ENCODE data around the gene AKAP13. TPM values are rescaled to one million over a fixed set of nuclear protein-coding genes. Genes with fewer than 3 reads are reported as not detected.
A peak's percentile ranks its signal among the peaks of the same experiment; 100 is the strongest.

Gene AKAP13
- total RNA-seq, 3 donors from 2014 or later: 67.4 to 78.8 (median 77.0) TPM

- no peak for DNase-seq
- H3K4me3 Mint-ChIP-seq: no peak overlapping the region
- H3K27me3 Mint-ChIP-seq (ENCODE audit: low read depth): no peaks in the 10 kb centered on the region
- no peaks in the 10 kb centered on the region for H3K9me3 Mint-ChIP-seq
- H3K36me3 Mint-ChIP-seq (ENCODE audit: insufficient read depth): peaks cover 24% of the 10 kb centered on the region
- no peak for ATAC-seq
- peaks cover 11% of the 10 kb centered on the region for H3K4me1 Mint-ChIP-seq (ENCODE audit: low read depth)
These were observed 229.1 kb downstream of the AKAP13 start for GRCh38 chr15:85609492-85609891.

- Mint-ChIP-seq H3K9me3 (no peaks in the 10 kb centered on the region), H3K4me3 (no peak overlapping the region), H3K4me1 (ENCODE audit: low read depth) (peaks cover 21% of the 10 kb centered on the region), H3K27me3 (ENCODE audit: low read depth) (no peaks in the 10 kb centered on the region), H3K36me3 (ENCODE audit: insufficient read depth) (peaks cover 18% of the 10 kb centered on the region)
- ATAC-seq: peak in 1 of 2 donors; percentile 42
- no peak for DNase-seq
These were observed 231.0 kb downstream of the AKAP13 start for GRCh38 chr15:85611361-85611760.

GRCh38 chr15:85614059-85614458 lies 233.7 kb downstream of the AKAP13 start:
- no peaks in the 10 kb centered on the region for H3K27me3 Mint-ChIP-seq (ENCODE audit: low read depth)
- H3K9me3 Mint-ChIP-seq: no peaks in the 10 kb centered on the region
- H3K4me3 Mint-ChIP-seq: no peak overlapping the region
- peaks cover 26% of the 10 kb centered on the region for H3K4me1 Mint-ChIP-seq (ENCODE audit: low read depth)
- peaks cover 12% of the 10 kb centered on the region for H3K36me3 Mint-ChIP-seq (ENCODE audit: insufficient read depth)
- DNase-seq (no peak), ATAC-seq (no peak)

- H3K27me3 Mint-ChIP-seq (ENCODE audit: low read depth): no peaks in the 10 kb centered on the region
- DNase-seq: peak; percentile 14
- peaks cover 26% of the 10 kb centered on the region for H3K4me1 Mint-ChIP-seq (ENCODE audit: low read depth)
- peaks cover 8% of the 10 kb centered on the region for H3K36me3 Mint-ChIP-seq (ENCODE audit: insufficient read depth)
- ATAC-seq: no peak
- H3K4me3 Mint-ChIP-seq: no peak overlapping the region
- H3K9me3 Mint-ChIP-seq: no peaks in the 10 kb centered on the region
These were observed 235.5 kb downstream of the AKAP13 start for GRCh38 chr15:85615930-85616329.

GRCh38 chr15:85616549-85617110 lies 236.2 kb downstream of the AKAP13 start:
- ATAC-seq: no peak
- no peaks in the 10 kb centered on the region for H3K9me3 Mint-ChIP-seq
- no peaks in the 10 kb centered on the region for H3K27me3 Mint-ChIP-seq (ENCODE audit: low read depth)
- no peak overlapping the region for H3K4me3 Mint-ChIP-seq
- H3K4me1 Mint-ChIP-seq (ENCODE audit: low read depth): peaks cover 23% of the 10 kb centered on the region
- peaks cover 2% of the 10 kb centered on the region for H3K36me3 Mint-ChIP-seq (ENCODE audit: insufficient read depth)
- no peak for DNase-seq

GRCh38 chr15:85618228-85618505 lies 237.8 kb downstream of the AKAP13 start:
- Mint-ChIP-seq H3K4me3 (no peak overlapping the region), H3K36me3 (ENCODE audit: insufficient read depth) (peaks cover 4% of the 10 kb centered on the region), H3K27me3 (ENCODE audit: low read depth) (no peaks in the 10 kb centered on the region), H3K9me3 (no peaks in the 10 kb centered on the region), H3K4me1 (ENCODE audit: low read depth) (peaks cover 34% of the 10 kb centered on the region)
- no peak for DNase-seq
- ATAC-seq: no peak

- Mint-ChIP-seq H3K4me3 (no peak overlapping the region), H3K4me1 (ENCODE audit: low read depth) (peaks cover 42% of the 10 kb centered on the region), H3K9me3 (no peaks in the 10 kb centered on the region), H3K27me3 (ENCODE audit: low read depth) (no peaks in the 10 kb centered on the region), H3K36me3 (ENCODE audit: insufficient read depth) (peaks cover 7% of the 10 kb centered on the region)
- DNase-seq (peak; percentile 62), ATAC-seq (peak; percentile 90 to 98)
These were observed 238.6 kb downstream of the AKAP13 start for GRCh38 chr15:85618956-85619491.

- H3K4me1 Mint-ChIP-seq (ENCODE audit: low read depth): peaks cover 51% of the 10 kb centered on the region
- peak; percentile 8 for DNase-seq
These were observed 239.7 kb downstream of the AKAP13 start for GRCh38 chr15:85619992-85620689.

GRCh38 chr15:85620690-85621049 lies 240.3 kb downstream of the AKAP13 start:
- Mint-ChIP-seq H3K4me1 (ENCODE audit: low read depth) (peaks cover 53% of the 10 kb centered on the region), H3K27me3 (ENCODE audit: low read depth) (no peaks in the 10 kb centered on the region), H3K9me3 (no peaks in the 10 kb centered on the region), H3K4me3 (no peak overlapping the region), H3K36me3 (ENCODE audit: insufficient read depth) (peaks cover 8% of the 10 kb centered on the region)
- no peak for ATAC-seq
- DNase-seq: no peak

More at GRCh38 chr15:85619992-85620689, 239.7 kb downstream of the AKAP13 start:
- Mint-ChIP-seq H3K4me3 (no peak overlapping the region), H3K36me3 (ENCODE audit: insufficient read depth) (peaks cover 7% of the 10 kb centered on the region), H3K27me3 (ENCODE audit: low read depth) (no peaks in the 10 kb centered on the region), H3K9me3 (no peaks in the 10 kb centered on the region)
- no peak for ATAC-seq

- Mint-ChIP-seq H3K4me1 (ENCODE audit: low read depth) (peaks cover 53% of the 10 kb centered on the region), H3K4me3 (no peak overlapping the region), H3K36me3 (ENCODE audit: insufficient read depth) (peaks cover 11% of the 10 kb centered on the region), H3K9me3 (no peaks in the 10 kb centered on the region), H3K27me3 (ENCODE audit: low read depth) (no peaks in the 10 kb centered on the region)
- ATAC-seq: no peak
- no peak for DNase-seq
These were observed 240.7 kb downstream of the AKAP13 start for GRCh38 chr15:85621094-85621493.

GRCh38 chr15:85622221-85622831 lies 241.9 kb downstream of the AKAP13 start:
- H3K4me1 Mint-ChIP-seq (ENCODE audit: low read depth): peaks cover 57% of the 10 kb centered on the region
- ATAC-seq (no peak), DNase-seq (no peak)
- H3K27me3 Mint-ChIP-seq (ENCODE audit: low read depth): no peaks in the 10 kb centered on the region
- no peaks in the 10 kb centered on the region for H3K9me3 Mint-ChIP-seq
- H3K4me3 Mint-ChIP-seq: peak overlapping the region; percentile 8
- peaks cover 22% of the 10 kb centered on the region for H3K36me3 Mint-ChIP-seq (ENCODE audit: insufficient read depth)

GRCh38 chr15:85623315-85624049 lies 243.1 kb downstream of the AKAP13 start:
- H3K9me3 Mint-ChIP-seq: no peaks in the 10 kb centered on the region
- peak overlapping the region; percentile 15 for H3K4me3 Mint-ChIP-seq
- H3K36me3 Mint-ChIP-seq (ENCODE audit: insufficient read depth): peaks cover 32% of the 10 kb centered on the region
- no peak for DNase-seq
- no peak for ATAC-seq
- peaks cover 60% of the 10 kb centered on the region for H3K4me1 Mint-ChIP-seq (ENCODE audit: low read depth)
- no peaks in the 10 kb centered on the region for H3K27me3 Mint-ChIP-seq (ENCODE audit: low read depth)

GRCh38 chr15:85624291-85624801 lies 243.9 kb downstream of the AKAP13 start:
- Mint-ChIP-seq H3K27me3 (ENCODE audit: low read depth) (no peaks in the 10 kb centered on the region), H3K36me3 (ENCODE audit: insufficient read depth) (peaks cover 32% of the 10 kb centered on the region), H3K9me3 (no peaks in the 10 kb centered on the region), H3K4me1 (ENCODE audit: low read depth) (peaks cover 65% of the 10 kb centered on the region), H3K4me3 (peak overlapping the region; percentile 14)
- no peak for DNase-seq
- ATAC-seq: no peak

GRCh38 chr15:85625166-85625830 lies 244.9 kb downstream of the AKAP13 start:
- Mint-ChIP-seq H3K9me3 (no peaks in the 10 kb centered on the region), H3K4me3 (peak overlapping the region; percentile 37), H3K4me1 (ENCODE audit: low read depth) (peaks cover 68% of the 10 kb centered on the region), H3K27me3 (ENCODE audit: low read depth) (no peaks in the 10 kb centered on the region), H3K36me3 (ENCODE audit: insufficient read depth) (peaks cover 36% of the 10 kb centered on the region)
- DNase-seq (no peak), ATAC-seq (peak in 1 of 2 donors; percentile 10)

All from activated T-cell treated with anti-CD3 and anti-CD28 coated beads, Interleukin-2, amount 50 U/mL, for 4 hours (primary cell).